KMS-11 (cell line): ENCODE data around the gene RTEL1.
A peak's percentile ranks its signal among the peaks of the same experiment; 100 is the strongest.

ENCODE experiments used
- H2AFZ ChIP-seq: fragments of 200-600 bp; sonication (generic); 2 replicates; pipeline ENCODE4 v1.6.1; 2016; ENCODE audit warnings: antibody characterized with exemption, mixed run types, low read depth
- H3K27ac ChIP-seq: fragments of 200-600 bp; sonication (generic); 2 replicates; pipeline ENCODE4 v1.6.1; 2016; ENCODE audit warnings: mild to moderate bottlenecking, mixed run types
- H3K27me3 ChIP-seq: fragments of 200-600 bp; sonication (generic); 2 replicates; pipeline ENCODE4 v1.6.1; 2017; ENCODE audit warnings: mild to moderate bottlenecking, low read depth, mixed run types, moderate library complexity; ENCODE audit not compliant: insufficient read depth
- H3K36me3 ChIP-seq: fragments of 200-600 bp; sonication (generic); 2 replicates; pipeline ENCODE4 v1.6.1; 2017; ENCODE audit warnings: mild to moderate bottlenecking, mixed run types; ENCODE audit not compliant: insufficient read depth
- H3K4me1 ChIP-seq: fragments of 200-600 bp; sonication (generic); 2 replicates; pipeline ENCODE4 v1.6.1; 2016; ENCODE audit warnings: mild to moderate bottlenecking, low read depth, mixed run types; ENCODE audit not compliant: poor library complexity, severe bottlenecking
- H3K4me2 ChIP-seq: fragments of 200-600 bp; sonication (generic); 2 replicates; pipeline ENCODE4 v1.7.0; 2016; ENCODE audit warnings: mild to moderate bottlenecking, mixed run types
- H3K4me3 ChIP-seq: fragments of 200-600 bp; sonication (generic); IDR thresholded peaks from 2 replicates; pipeline ENCODE4 v1.6.1; 2017; ENCODE audit warnings: low read depth, low read length, mixed read lengths; ENCODE audit not compliant: insufficient read depth
- H3K79me2 ChIP-seq: fragments of 200-600 bp; sonication (generic); 2 replicates; pipeline ENCODE4 v1.6.1; 2016; ENCODE audit warnings: low read depth, mixed run types; ENCODE audit not compliant: insufficient read depth
- H3K9ac ChIP-seq: fragments of 200-600 bp; sonication (generic); 2 replicates; pipeline ENCODE4 v1.6.1; 2016; ENCODE audit warnings: mild to moderate bottlenecking, mixed run types
- H4K20me1 ChIP-seq: fragments of 200-600 bp; sonication (generic); 2 replicates; pipeline ENCODE4 v1.6.1; 2016; ENCODE audit warnings: mild to moderate bottlenecking, mixed run types; ENCODE audit not compliant: insufficient read depth
- TF ChIP-seq, protein P1 (sequence below): fragments of 200-600 bp; sonication (generic); conservative IDR thresholded peaks from 2 replicates; pipeline ENCODE4 v1.6.1; 2017; ENCODE audit warnings: low read depth, mild to moderate bottlenecking, antibody characterized with exemption, low read length, moderate library complexity, mixed read lengths

RTEL1 gene

GRCh38 chr20:63734111-63734945 is 76.2 kb downstream of the RTEL1 start:
- no peak overlapping the region for H3K4me2 ChIP-seq
- TF ChIP-seq, protein P1, sequence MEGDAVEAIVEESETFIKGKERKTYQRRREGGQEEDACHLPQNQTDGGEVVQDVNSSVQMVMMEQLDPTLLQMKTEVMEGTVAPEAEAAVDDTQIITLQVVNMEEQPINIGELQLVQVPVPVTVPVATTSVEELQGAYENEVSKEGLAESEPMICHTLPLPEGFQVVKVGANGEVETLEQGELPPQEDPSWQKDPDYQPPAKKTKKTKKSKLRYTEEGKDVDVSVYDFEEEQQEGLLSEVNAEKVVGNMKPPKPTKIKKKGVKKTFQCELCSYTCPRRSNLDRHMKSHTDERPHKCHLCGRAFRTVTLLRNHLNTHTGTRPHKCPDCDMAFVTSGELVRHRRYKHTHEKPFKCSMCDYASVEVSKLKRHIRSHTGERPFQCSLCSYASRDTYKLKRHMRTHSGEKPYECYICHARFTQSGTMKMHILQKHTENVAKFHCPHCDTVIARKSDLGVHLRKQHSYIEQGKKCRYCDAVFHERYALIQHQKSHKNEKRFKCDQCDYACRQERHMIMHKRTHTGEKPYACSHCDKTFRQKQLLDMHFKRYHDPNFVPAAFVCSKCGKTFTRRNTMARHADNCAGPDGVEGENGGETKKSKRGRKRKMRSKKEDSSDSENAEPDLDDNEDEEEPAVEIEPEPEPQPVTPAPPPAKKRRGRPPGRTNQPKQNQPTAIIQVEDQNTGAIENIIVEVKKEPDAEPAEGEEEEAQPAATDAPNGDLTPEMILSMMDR: no peak
- H3K36me3 ChIP-seq: no peaks in the 10 kb centered on the region
- H3K27ac ChIP-seq: no peak overlapping the region
- peaks cover 65% of the 10 kb centered on the region for H3K4me1 ChIP-seq
- H2AFZ ChIP-seq: no peak overlapping the region
- no peaks in the 10 kb centered on the region for H3K27me3 ChIP-seq
- H3K79me2 ChIP-seq: peaks cover 24% of the 10 kb centered on the region
- H4K20me1 ChIP-seq: no peaks in the 10 kb centered on the region
- no peak overlapping the region for H3K4me3 ChIP-seq
- no peak overlapping the region for H3K9ac ChIP-seq

DNA sequence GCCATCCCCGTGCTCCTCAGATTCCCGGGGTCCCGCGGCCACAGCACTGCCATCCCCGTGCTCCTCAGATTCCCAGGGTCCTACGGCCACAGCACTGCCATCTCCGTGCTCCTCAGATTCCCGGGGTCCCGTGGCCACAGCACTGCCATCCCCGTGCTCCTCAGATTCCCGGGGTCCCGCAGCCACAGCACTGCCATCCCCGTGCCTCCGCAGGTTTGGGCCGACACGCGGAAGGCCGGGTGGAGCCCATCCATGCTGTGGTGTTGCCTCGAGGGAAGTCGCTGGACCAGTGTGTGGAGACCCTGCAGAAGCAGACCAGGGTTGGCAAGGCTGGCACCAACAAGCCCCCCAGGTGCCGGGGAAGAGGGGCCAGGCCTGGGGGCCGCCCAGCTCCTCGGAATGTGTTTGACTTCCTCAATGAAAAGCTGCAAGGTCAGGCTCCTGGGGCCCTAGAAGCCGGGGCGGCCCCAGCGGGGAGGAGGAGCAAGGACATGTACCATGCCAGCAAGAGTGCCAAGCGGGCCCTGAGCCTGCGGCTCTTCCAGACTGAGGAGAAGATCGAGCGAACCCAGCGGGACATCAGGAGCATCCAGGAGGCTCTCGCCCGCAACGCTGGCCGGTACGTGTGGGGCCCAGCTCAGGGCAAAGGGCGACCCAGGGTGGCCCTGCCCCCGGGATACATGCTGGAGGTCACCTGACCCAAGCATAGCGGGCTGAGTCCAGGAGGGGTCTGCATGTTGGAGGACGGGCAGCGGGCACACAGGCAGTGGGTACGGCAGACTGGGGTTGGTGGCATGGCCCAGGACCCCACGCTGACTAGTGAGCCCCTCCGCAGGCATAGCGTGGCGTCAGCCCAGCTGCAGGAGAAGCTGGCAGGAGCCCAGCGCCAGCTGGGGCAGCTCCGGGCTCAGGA is 77.1 kb downstream of the RTEL1 start:
- peak overlapping the region; percentile 80 for H3K27ac ChIP-seq
- no peak overlapping the region for H2AFZ ChIP-seq
- H3K9ac ChIP-seq: no peak overlapping the region; the same call in 1 of the 2 replicates
- H3K79me2 ChIP-seq: peaks cover 22% of the 10 kb centered on the region
- H3K36me3 ChIP-seq: no peaks in the 10 kb centered on the region
- no peaks in the 10 kb centered on the region for H4K20me1 ChIP-seq
- H3K27me3 ChIP-seq: no peaks in the 10 kb centered on the region
- peak overlapping the region; percentile 94 for H3K4me2 ChIP-seq
- TF ChIP-seq, protein P1: no peak
- H3K4me1 ChIP-seq: peaks cover 57% of the 10 kb centered on the region
- H3K4me3 ChIP-seq: no peak overlapping the region

DNA sequence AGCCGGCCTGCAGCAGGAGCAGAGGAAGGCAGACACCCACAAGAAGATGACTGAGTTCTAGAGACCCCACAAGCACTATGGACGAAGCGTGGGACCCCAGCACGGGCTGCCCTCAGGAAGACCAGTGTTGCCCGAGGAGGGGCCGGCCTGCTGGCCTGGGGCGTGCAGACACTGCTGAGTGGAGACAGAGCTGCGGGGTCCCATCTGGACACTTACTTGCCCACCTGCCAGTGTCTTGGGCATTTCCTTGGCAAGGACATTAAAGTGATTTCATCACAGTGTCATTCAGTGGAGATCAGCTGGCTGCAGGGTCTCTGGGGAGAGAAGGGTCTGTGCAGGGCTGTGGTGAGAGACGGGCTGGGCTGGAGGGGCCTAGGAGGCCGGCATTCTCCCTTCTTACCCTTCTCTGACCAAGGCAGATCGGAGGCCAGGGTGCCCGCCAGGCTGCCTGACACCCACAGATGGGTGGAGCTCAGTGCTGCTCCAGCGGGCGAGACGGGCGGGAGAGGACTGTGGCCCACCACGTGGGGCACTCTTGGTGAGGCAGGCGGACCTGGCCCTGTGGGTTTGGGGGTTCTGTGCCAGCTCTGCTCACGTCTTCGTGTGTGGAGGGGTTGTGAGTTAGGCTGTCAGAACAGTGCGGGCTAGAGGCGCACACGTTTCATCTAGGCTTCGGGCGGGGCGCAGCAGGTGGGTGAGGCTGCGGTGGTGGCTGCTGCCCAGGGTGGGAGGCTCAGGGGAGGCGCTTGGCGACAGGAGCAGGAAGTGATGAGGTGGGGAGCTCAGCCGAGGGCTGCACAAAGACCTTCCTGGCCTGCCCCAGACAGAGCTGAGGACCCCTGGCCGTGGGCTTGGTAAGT is 78.0 kb downstream of the RTEL1 start, which contains the start of gene LIME1:
Gene LIME1, plus strand, starts transcription at position 806 of the 860 bp plus-strand sequence. CDS start 886 bp downstream, outside the sequence.
- Histone ChIP-seq H3K9ac (peak within 1 kb of the TSS; percentile 75), H3K27ac (peak within 1 kb of the TSS; percentile 80), H3K4me2 (peak within 1 kb of the TSS; percentile 94), H3K27me3 (no peaks in the 10 kb centered on the region), H4K20me1 (no peaks in the 10 kb centered on the region), H3K4me1 (peaks cover 53% of the 10 kb centered on the region), H2AFZ (no peak within 1 kb of the TSS), H3K36me3 (no peaks in the 10 kb centered on the region), H3K79me2 (peaks cover 20% of the 10 kb centered on the region; the same call in 1 of the 2 replicates), H3K4me3 (peak within 1 kb of the TSS; percentile 60)
- TF ChIP-seq, protein P1: 0 out of 2 replicates have a peak, but pooled peaks have one; percentile 6
